ENCODE data around the gene TPPP3. TPM values are rescaled to one million over a fixed set of nuclear protein-coding genes. Genes with fewer than 3 reads are reported as not detected.
A peak's percentile ranks its signal among the peaks of the same experiment; 100 is the strongest.

TPPP3 gene
- polyA plus RNA-seq, 1 experiment: 1.5 TPM

DNA sequence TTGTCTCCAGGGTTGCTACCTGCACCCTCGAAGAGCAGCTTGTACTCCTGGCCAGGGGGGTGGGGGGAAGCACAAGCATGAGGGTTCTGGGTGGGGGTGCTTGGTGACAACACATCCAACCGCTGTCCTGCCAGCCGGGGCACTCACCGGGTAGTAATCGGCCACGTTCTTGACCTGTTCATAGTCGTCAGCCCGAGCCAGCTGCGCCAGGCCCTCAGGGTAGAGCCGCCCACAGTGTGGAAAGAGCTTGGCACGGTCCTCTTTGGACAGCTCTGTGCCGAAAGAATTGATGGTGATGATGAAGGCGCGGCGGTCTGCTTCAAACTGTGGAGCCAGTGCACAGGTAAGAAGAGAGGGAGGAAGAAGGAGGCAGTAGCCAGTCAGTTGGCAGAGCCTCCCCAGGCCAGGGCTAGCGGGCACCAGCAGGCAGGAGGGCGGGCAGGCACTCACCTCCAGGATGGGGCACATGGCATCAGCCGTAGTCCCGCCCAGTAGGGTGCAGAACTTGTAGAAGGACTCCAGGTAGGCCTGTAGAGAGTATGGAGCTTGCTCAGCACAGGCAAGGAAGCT, 45.6 kb upstream of the TPPP3 start:
- POLR2A ChIA-PET: no interaction called here
- Histone ChIP-seq H3K9me3 (ENCODE audit: control insufficient read depth, insufficient read depth, low read length) (no peaks in the 10 kb centered on the region; the same call in 1 of the 2 replicates), H3K27me3 (ENCODE audit: control insufficient read depth, insufficient read depth, low read length) (no peaks in the 10 kb centered on the region), H3K4me3 (ENCODE audit: low read depth, low read length) (no peak overlapping the region), H3K27ac (ENCODE audit: low read depth, low read length) (peak overlapping the region; percentile 31)
- no peak for DNase-seq (ENCODE audit: low read depth, low spot score)
- TF ChIP-seq, protein P1, sequence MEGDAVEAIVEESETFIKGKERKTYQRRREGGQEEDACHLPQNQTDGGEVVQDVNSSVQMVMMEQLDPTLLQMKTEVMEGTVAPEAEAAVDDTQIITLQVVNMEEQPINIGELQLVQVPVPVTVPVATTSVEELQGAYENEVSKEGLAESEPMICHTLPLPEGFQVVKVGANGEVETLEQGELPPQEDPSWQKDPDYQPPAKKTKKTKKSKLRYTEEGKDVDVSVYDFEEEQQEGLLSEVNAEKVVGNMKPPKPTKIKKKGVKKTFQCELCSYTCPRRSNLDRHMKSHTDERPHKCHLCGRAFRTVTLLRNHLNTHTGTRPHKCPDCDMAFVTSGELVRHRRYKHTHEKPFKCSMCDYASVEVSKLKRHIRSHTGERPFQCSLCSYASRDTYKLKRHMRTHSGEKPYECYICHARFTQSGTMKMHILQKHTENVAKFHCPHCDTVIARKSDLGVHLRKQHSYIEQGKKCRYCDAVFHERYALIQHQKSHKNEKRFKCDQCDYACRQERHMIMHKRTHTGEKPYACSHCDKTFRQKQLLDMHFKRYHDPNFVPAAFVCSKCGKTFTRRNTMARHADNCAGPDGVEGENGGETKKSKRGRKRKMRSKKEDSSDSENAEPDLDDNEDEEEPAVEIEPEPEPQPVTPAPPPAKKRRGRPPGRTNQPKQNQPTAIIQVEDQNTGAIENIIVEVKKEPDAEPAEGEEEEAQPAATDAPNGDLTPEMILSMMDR (IDR thresholded peaks at IDR 0.05; ENCODE audit: low read depth, low read length): no peak
- CTCF ChIA-PET: interaction anchor here (1.5 kb wide), 1 partner anchor 11 kb away, joined by 5 read pairs; no protein-coding TSS in a partner anchor

DNA sequence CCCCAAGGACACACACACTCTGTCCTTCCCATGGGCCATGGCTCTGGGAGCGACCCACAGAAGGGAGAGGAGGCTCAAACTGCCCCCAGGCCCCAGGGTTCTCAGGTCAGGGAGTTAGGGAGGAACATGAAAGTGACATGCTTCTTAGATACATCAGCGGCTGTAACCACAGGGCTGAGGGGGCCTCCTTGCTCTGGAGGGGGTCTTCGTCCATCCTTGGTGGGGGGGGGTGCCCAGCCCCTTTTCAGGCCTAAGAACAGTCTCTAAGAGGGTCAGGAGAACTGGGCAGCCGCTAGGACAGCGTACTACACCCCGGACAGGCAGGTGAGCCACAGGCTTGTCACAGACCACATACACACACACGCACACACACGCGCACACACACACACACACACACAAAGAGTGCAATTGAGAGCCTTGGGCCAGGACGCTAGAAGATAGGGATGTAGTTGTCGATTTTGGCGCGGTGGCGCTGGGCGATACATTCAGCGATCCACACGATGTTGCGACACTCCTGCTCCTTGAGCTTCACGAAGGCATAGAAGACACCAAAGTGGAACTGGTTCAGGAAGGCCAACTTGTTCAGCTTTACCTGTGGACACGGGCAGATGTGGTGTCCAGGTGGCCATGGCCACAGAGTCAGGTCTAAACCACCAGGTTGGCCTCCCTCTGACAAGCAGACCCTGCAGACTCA, 44.9 kb upstream of the TPPP3 start:
- CTCF ChIA-PET: interaction anchor here (1.0 to 1.5 kb wide), 3 partner anchors 7 to 18 kb away, joined by 3 to 5 read pairs (median 3); no protein-coding TSS in a partner anchor

DNA sequence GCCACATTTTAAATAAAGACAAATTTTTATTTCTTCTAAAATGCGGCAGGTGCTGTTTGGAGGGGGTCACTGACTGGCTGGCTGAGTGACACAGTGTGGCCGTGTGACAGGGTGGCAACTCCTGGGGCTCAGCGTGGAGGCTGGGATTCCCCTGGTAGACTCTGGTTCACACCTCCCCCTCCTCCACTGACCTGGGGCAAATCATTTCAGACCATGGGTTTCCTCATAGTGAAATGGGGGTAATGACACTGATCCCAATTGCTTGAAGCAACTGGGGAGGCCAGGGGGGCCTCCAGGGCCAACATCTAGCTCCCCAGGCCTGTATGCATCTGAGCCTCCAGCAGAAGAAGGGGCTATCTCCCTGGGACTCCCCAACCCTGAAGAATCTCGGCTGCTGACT, 44.2 kb upstream of the TPPP3 start:
- TF ChIP-seq, protein P1 (IDR thresholded peaks at IDR 0.05; ENCODE audit: low read depth, low read length): no peak
- Histone ChIP-seq H3K27me3 (ENCODE audit: control insufficient read depth, insufficient read depth, low read length) (no peaks in the 10 kb centered on the region), H3K9me3 (ENCODE audit: control insufficient read depth, insufficient read depth, low read length) (no peaks in the 10 kb centered on the region; the same call in 1 of the 2 replicates), H3K27ac (ENCODE audit: low read depth, low read length) (no peak overlapping the region), H3K4me3 (ENCODE audit: low read depth, low read length) (no peak overlapping the region)
- POLR2A ChIA-PET: no interaction called here
- CTCF ChIA-PET: interaction anchor here (1.0 to 1.5 kb wide), 3 partner anchors 8 to 17 kb away, joined by 3 to 5 read pairs (median 3); no protein-coding TSS in a partner anchor
- no peak for DNase-seq (ENCODE audit: low read depth, low spot score)

More for the DNA sequence above, 44.9 kb upstream of the TPPP3 start:
- no peak for DNase-seq (ENCODE audit: low read depth, low spot score)
- no peaks in the 10 kb centered on the region for H3K27me3 ChIP-seq (ENCODE audit: control insufficient read depth, insufficient read depth, low read length)
- TF ChIP-seq, protein P1 (IDR thresholded peaks at IDR 0.05; ENCODE audit: low read depth, low read length): no peak
- H3K27ac ChIP-seq (ENCODE audit: low read depth, low read length): no peak overlapping the region
- POLR2A ChIA-PET: no interaction called here
- H3K4me3 ChIP-seq (ENCODE audit: low read depth, low read length): no peak overlapping the region
- H3K9me3 ChIP-seq (ENCODE audit: control insufficient read depth, insufficient read depth, low read length): no peaks in the 10 kb centered on the region; the same call in 1 of the 2 replicates

DNA sequence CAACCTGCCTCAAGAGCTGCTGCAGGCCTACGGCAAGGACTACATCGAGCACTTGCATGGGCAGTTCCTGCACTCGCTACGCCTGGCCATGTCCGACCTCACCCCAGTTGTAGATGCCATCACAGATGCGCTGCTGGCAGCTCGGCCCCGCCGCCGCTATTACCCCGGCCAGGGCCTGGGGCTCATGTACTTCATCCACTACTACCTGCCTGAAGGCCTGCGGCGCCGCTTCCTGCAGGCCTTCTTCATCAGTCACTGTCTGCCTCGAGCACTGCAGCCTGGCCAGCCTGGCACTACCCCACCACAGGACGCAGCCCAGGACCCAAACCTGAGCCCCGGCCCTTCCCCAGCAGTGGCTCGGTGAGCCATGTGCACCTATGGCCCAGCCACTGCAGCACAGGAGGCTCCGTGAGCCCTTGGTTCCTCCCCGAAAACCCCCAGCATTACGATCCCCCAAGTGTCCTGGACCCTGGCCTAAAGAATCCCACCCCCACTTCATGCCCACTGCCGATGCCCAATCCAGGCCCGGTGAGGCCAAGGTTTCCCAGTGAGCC, 43.4 kb upstream of the TPPP3 start:
- Histone ChIP-seq H3K4me3 (ENCODE audit: low read depth, low read length) (no peak overlapping the region), H3K27ac (ENCODE audit: low read depth, low read length) (no peak overlapping the region), H3K27me3 (ENCODE audit: control insufficient read depth, insufficient read depth, low read length) (peaks cover 2% of the 10 kb centered on the region), H3K9me3 (ENCODE audit: control insufficient read depth, insufficient read depth, low read length) (no peaks in the 10 kb centered on the region)
- ChIA-PET POLR2A (no interaction called here), CTCF (interaction anchor here (1.3 to 1.4 kb wide), 2 partner anchors 9 kb away, joined by 4 to 7 read pairs; no protein-coding TSS in a partner anchor)
- TF ChIP-seq, protein P1 (IDR thresholded peaks at IDR 0.05; ENCODE audit: low read depth, low read length): no peak
- DNase-seq (ENCODE audit: low read depth, low spot score): no peak

Measured in AG04450 (cell line).